WI38 (cell line): ENCODE measurements around the gene DNM2.
A peak's percentile ranks its signal among the peaks of the same experiment; 100 is the strongest.

Source experiments
- H3K4me3 ChIP-seq: 2 replicates; pipeline ENCODE4 v1.5.1; 2011; ENCODE audit warnings: low read depth, mild to moderate bottlenecking, control low read depth, low read length
- CTCF ChIP-seq: IDR thresholded peaks from 2 replicates; pipeline ENCODE4 v1.5.1; 2012; ENCODE audit warnings: low read depth, mild to moderate bottlenecking, control low read depth, low read length

Gene DNM2

DNA sequence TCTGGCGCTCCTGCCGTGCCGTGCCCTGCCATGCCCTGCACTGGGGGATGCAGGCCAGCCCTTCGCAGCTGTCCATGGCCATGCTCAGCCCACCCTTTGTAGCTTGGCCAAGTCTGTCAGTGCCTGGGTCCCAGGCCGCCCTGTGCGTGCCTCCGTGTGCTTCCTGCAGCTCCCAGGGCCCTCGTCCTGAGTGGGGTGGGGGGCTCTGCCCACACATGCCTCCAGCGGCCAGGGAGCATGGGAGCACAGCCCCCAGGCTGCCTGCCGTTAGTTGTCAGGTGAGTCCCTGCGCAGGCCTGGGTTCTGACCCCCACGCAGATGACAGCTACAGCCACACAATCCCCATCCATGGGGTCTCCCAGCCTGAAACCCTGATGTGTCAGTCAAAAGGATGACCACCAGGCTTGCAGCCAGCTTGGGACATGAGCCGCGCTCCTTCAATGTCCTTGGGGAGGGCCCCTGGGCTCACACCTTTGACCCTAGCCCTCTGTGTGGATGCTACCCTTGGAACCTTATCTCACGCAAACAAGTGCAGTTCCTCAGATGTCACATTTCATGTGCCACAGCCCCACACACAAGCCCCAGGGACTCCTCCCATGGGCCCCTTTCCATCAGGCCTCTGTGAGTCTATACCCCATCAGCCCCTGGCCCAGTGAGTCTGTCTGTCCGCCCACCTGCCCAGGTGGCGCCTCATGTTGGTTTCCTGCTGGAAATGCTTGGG, 93.7 kb downstream of the DNM2 start:
- TF ChIP-seq CTCF, result no peak

GRCh38 chr19:10812196-10812595, 94.3 kb downstream of the DNM2 start:
- no peak overlapping the region for H3K4me3 ChIP-seq
- no peak for TF ChIP-seq CTCF

More for the DNA sequence above, 93.7 kb downstream of the DNM2 start:
- H3K4me3 ChIP-seq, result no peak overlapping the region

DNA sequence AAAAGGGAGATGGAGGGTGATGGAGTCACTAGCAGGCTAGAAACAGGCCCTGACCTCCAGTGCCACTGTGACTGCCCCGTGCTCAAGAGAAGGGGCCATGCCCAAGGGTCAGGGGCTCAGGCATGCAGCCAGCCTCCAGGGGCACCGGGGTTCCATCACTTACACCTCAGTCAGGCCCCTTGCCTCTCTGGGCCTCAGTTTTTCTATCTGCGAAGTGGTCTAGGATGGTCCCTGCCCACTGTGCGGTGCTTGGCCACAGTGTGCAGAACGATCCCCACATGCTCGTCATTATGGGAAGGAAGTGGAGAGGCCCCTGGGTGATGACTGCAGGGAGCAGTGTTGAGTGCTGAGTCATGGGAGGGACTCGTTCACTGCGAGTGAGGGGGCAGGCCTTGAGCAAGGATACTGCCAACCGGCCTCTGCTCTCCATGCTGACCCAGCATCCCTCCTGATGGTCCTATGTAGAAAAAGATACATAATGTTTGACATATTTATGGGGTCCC, 95.1 kb downstream of the DNM2 start:
- no peak for TF ChIP-seq CTCF

DNA sequence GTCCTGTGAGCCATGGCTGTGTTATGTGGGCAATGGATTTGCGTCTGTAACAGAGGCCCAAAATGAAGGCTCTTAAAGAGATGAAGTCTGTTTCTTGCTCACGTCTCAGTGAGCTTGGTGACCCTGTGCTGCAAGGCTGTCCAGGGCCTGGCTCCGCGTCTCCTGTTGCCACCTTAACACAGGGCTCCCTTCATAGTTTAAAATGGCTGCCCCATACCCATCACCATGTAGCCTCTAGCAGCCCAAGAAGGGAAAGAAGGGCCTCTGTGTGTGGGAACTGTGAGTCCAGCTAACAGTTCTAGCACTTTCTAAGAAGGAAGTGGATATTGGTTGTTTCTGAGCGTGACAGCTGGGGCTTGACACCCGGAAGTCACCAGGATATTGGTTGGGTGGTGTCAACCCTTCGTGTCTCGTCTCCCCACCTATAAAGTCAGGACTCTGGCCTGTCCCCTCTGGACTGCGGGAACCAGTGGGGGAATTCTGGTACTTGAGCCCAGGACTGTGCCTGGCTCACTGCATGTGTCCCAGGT, 97.2 kb downstream of the DNM2 start:
- TF ChIP-seq CTCF, result no peak
- peak overlapping the region; percentile 90; the same call in 1 of the 2 replicates for H3K4me3 ChIP-seq

More for the DNA sequence above, 95.1 kb downstream of the DNM2 start:
- H3K4me3 ChIP-seq, result no peak overlapping the region

DNA sequence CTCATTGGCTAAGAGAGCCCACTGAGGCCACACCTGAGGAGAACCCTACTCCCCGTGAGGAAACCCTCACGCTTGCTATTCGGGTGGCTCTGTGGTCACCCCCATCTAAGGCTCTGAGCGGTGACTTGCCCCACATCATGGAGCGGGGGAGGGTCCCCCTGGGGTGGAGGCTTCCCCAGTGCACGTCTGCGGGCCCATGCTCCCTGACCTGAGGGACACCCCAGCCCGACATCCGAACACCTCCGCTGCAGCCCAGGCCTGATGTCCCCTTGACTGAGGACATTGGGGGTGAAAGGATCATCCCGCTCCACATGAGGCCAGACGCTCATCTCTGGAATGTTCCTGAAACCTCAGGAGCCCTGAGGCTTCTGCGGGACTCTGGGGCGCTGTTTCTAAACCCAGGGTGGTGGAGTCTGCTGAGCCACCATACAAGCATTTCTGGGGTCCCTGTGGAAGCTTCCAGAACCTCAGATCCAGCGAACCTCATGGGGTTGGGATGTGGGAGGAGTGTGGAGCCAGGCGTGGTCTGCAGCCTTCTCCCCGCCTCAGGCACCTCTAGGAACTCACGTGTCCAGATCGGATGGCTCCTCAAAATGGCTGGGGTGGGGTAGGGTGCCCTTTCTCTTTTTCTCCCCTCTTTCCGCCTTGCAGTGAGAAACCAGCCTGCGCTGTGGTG, 98.2 kb downstream of the DNM2 start:
- H3K4me3 ChIP-seq, result peak overlapping the region; percentile 90
- TF ChIP-seq CTCF, result no peak

DNA sequence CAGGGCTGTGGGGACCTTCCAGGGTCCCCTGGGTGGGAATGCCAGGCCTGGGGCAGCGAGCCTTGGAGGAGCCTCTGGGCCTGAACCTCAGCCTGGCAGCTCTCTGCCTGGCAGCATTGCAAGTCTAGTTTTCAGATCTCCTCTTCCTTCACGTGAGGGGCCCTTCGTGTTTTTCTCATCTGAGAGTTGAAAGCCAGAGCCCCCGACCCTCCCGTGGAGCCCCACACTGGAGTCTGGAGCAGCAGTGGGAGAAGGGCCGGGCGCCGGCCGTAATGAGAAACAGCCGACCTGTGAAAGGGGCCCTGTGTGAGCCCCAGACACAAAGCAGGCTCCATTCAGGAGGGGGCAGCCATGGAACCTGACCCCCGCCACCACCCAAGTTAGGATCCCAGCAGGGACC, 98.8 kb downstream of the DNM2 start:
- H3K4me3 ChIP-seq, result peak overlapping the region; percentile 90
- no peak for TF ChIP-seq CTCF
